HuH-7 (cell line): ENCODE measurements around the gene CDK4.

Experiments
- DNase-seq: peaks from one replicate; pipeline ENCODE4 v3.0.0; 2011; ENCODE audit warnings: low spot score

Gene CDK4

GRCh38 chr12:57700317-57700716, 51.8 kb downstream of the CDK4 start:
- DNase-seq = no peak

DNA sequence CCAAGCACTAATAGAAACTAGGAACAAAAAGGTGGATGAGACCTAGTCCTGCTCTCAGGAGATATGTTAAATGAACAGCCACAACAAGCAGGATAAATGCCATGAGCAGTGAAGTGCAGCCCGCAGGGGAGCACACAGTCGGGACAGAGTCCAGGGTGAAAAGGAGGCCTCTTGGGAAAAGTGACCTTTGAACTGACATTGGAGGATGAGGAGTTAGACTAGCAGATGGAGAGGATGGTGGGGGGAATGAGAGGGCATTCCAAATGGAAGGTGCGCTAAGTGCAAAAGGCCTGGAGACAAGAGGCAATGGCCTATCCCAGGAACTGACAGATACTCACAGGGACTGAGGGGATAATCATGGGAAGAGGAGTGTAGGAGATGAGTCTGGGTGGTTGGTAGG, 53.7 kb downstream of the CDK4 start:
- DNase-seq = no peak
